ENCODE results near the gene PLCB1. TPM values are rescaled to one million over a fixed set of nuclear protein-coding genes. Genes with fewer than 3 reads are reported as not detected.

PLCB1 gene
- total and polyA plus RNA-seq, 2 of the 4 experiments (the other 2 are of a cell fraction), result 5.6 to 16.1 TPM

DNA sequence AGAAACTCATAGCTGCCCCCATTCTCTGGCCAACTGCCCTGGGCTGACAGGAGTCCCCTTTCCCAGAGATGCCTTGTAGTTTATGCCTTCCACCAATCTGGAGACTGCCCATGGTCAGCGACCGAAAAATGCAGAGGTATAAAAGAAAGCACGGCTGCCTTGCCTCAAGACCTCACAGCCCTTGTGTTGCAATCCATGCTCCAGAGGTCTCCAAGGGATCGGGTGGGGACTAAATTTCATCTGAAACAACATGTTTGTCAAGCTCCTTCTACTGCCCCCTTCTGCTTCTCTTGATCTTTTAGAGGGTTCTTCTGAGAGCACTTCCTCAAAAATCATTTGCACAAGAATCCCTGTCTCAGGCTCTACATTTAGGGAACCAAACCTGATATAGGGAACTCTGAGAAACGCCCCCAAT, 128.8 kb downstream of the PLCB1 start:
- CTCF ChIA-PET, result interaction anchor here (0.6 to 0.7 kb wide), 2 partner anchors 10 to 1082 kb away, joined by 3 read pairs; no protein-coding TSS in a partner anchor
- intact Hi-C loops (cut with micrococcal nuclease) (no loop called here), in situ Hi-C loops (cut with MboI; ENCODE audit: low sequenced_read_pairs) (no loop called here), dilution Hi-C loops (cut with HindIII; ENCODE audit: low sequenced_read_pairs, unreplicated experiment) (no loop called here)
- no peak overlapping the region for H4K5ac ChIP-seq (ENCODE audit: low read depth, low read length)
- no peak overlapping the region for H3K56ac ChIP-seq (ENCODE audit: extremely low read depth, insufficient read depth, low read length)
- no TSS peak for BruUV-seq (replicated peaks)
- no peak overlapping the region for H3K4me3 ChIP-seq (ENCODE audit: insufficient read depth, low read depth, low read length)
- no peak overlapping the region for H4K91ac ChIP-seq (ENCODE audit: insufficient read depth, low read depth, low read length)
- H2AK5ac ChIP-seq (ENCODE audit: low read depth, low read length), result no peak overlapping the region
- H3K36me3 ChIP-seq (ENCODE audit: control insufficient read depth, insufficient read depth, low read length), result no peaks in the 10 kb centered on the region
- TF ChIP-seq MAZ (IDR thresholded peaks at IDR 0.05; ENCODE audit: borderline replicate concordance, low read depth, low read length), result no peak
- TF ChIP-seq FOS (IDR thresholded peaks at IDR 0.05; ENCODE audit: low read depth, low read length), result no peak
- no peak for TF ChIP-seq POLR2A (IDR thresholded peaks at IDR 0.05; ENCODE audit: low read depth, low read length)
- TF ChIP-seq MXI1 (IDR thresholded peaks at IDR 0.05; ENCODE audit: borderline replicate concordance, low read depth, low read length), result no peak
- TF ChIP-seq MAFK (IDR thresholded peaks at IDR 0.05; ENCODE audit: low read depth, low read length), result no peak
- TF ChIP-seq, protein P1, sequence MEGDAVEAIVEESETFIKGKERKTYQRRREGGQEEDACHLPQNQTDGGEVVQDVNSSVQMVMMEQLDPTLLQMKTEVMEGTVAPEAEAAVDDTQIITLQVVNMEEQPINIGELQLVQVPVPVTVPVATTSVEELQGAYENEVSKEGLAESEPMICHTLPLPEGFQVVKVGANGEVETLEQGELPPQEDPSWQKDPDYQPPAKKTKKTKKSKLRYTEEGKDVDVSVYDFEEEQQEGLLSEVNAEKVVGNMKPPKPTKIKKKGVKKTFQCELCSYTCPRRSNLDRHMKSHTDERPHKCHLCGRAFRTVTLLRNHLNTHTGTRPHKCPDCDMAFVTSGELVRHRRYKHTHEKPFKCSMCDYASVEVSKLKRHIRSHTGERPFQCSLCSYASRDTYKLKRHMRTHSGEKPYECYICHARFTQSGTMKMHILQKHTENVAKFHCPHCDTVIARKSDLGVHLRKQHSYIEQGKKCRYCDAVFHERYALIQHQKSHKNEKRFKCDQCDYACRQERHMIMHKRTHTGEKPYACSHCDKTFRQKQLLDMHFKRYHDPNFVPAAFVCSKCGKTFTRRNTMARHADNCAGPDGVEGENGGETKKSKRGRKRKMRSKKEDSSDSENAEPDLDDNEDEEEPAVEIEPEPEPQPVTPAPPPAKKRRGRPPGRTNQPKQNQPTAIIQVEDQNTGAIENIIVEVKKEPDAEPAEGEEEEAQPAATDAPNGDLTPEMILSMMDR (conservative IDR thresholded peaks at IDR 0.05; ENCODE audit: low read depth, low read length), result no peak
- TF ChIP-seq CHD1 (IDR thresholded peaks at IDR 0.05; ENCODE audit: low read depth, low read length), result no peak
- no peak for TF ChIP-seq NFE2L2 (IDR thresholded peaks at IDR 0.05; ENCODE audit: low read depth, low read length)
- no peak for TF ChIP-seq BHLHE40 (IDR thresholded peaks at IDR 0.05; ENCODE audit: low read depth, low read length)
- no peak for TF ChIP-seq RFX5 (IDR thresholded peaks at IDR 0.05; ENCODE audit: low read depth, low read length)
- no peak for TF ChIP-seq SMC3 (IDR thresholded peaks at IDR 0.05; ENCODE audit: low read depth, low read length)
- 0 out of 2 replicates have a peak, but pooled peaks cover 2% of the 10 kb centered on the region for H3K4me1 ChIP-seq (ENCODE audit: control insufficient read depth, insufficient read depth, low read length)
- no peak overlapping the region for H2BK20ac ChIP-seq (ENCODE audit: low read depth, low read length)
- no peak overlapping the region for H2BK15ac ChIP-seq (ENCODE audit: low read depth, low read length)
- no peak overlapping the region for H2BK5ac ChIP-seq (ENCODE audit: low read depth, low read length, poor library complexity, severe bottlenecking)
- no peak overlapping the region for H3K14ac ChIP-seq (replicated peaks; ENCODE audit: low read depth, low read length)
- ATAC-seq (ENCODE audit: low read depth), result no peak
- H2AK9ac ChIP-seq (replicated peaks; ENCODE audit: low read depth, low read length, poor library complexity), result no peak overlapping the region
- no peak overlapping the region for H4K8ac ChIP-seq (ENCODE audit: low read depth in 2 of 2, low read length in 2 of 2)
- no peaks in the 10 kb centered on the region for H3K9me3 ChIP-seq (ENCODE audit: control insufficient read depth, insufficient read depth, low read length)
- H3K9ac ChIP-seq (ENCODE audit: low read depth, low read length), result no peak overlapping the region
- no peak for DNase-seq
- no peak overlapping the region for H3K27ac ChIP-seq (ENCODE audit: insufficient read depth, low read length)
- H3K23ac ChIP-seq (ENCODE audit: low read depth, low read length), result no peak overlapping the region
- no peak overlapping the region for H2AFZ ChIP-seq (replicated peaks; ENCODE audit: low read length, poor library complexity)
- H4K20me1 ChIP-seq (ENCODE audit: insufficient read depth, low read length), result no peaks in the 10 kb centered on the region
- H3K4me2 ChIP-seq (ENCODE audit: low read depth, low read length), result no peak overlapping the region
- no peaks in the 10 kb centered on the region for H3K27me3 ChIP-seq (ENCODE audit: control insufficient read depth, insufficient read depth, low read length)
- H3K9me1 ChIP-seq (ENCODE audit: insufficient read depth, low read length), result peaks cover 2% of the 10 kb centered on the region
- POLR2A ChIA-PET (ENCODE audit: unreplicated experiment), result no interaction called here
- no peak overlapping the region for H2BK120ac ChIP-seq (ENCODE audit: low read depth, low read length)
- 80% methylated on average over 1 of the region's 5 CpGs; no CpG with 5 or more reads in 1 of the 2 experiments for WGBS, 2 experiments (ENCODE audit: extremely low coverage in 2 of 2, insufficient read length in 1 of 2)
- peaks cover 4 to 6% of the 10 kb centered on the region in 2 experiments; a peak in 2 of 4 replicates for H3K79me1 ChIP-seq (ENCODE audit: low read depth in 1 of 2, low read length in 2 of 2)
- no peak overlapping the region for H3K4ac ChIP-seq (ENCODE audit: low read depth, low read length)
- H3K18ac ChIP-seq (ENCODE audit: low read depth, low read length), result no peak overlapping the region
